Thoracic aorta (tissue), 2 donors: ENCODE data around the gene CNTNAP2. TPM values are rescaled to one million over a fixed set of nuclear protein-coding genes. Genes with fewer than 3 reads are reported as not detected.
"Not testable (repeated sequence)": the region's sequence is repeated elsewhere in the genome, so short reads cannot be mapped to it uniquely, and the experiment has no call there.

Experiments
- ATAC-seq: fragments of 150-250 bp; one replicate; pipeline ENCODE4 v1.8.0; 2017; ENCODE audit warnings: low read depth; ENCODE audit not compliant: insufficient number of reproducible peaks, low FRiP score
- DNase-seq: peaks from one replicate; pipeline ENCODE4 v3.0.0-alpha.2; 2020; ENCODE audit warnings: low spot score
- H3K27ac ChIP-seq, 2 donors: fragments of 200-600 bp; sonication (generic); 1 replicate in 1 of 2; 2 replicates in 1 of 2; pipeline ENCODE4 v1.5.1; 2016; ENCODE audit warnings: mild to moderate bottlenecking in 2 of 2, moderate library complexity in 2 of 2
- H3K27me3 ChIP-seq: fragments of 200-600 bp; sonication (generic); replicated peaks from 2 replicates; pipeline ENCODE4 v1.6.0; 2016; ENCODE audit warnings: mild to moderate bottlenecking; ENCODE audit not compliant: insufficient read depth
- H3K36me3 ChIP-seq: fragments of 200-600 bp; sonication (generic); one replicate; pipeline ENCODE4 v1.5.1; 2016
- H3K4me1 ChIP-seq, 2 donors: fragments of 200-600 bp; sonication (generic); 1 replicate in 1 of 2; 2 replicates in 1 of 2; pipeline versions ENCODE4 v1.5.1 to v1.6.0; 2016; ENCODE audit warnings: low read depth in 2 of 2, mild to moderate bottlenecking in 1 of 2; ENCODE audit not compliant: control insufficient read depth in 1 of 2
- H3K4me3 ChIP-seq: fragments of 200-600 bp; sonication (generic); 2 replicates; pipeline ENCODE4 v1.5.1; 2016; ENCODE audit warnings: mild to moderate bottlenecking
- H3K9me3 ChIP-seq: fragments of 200-600 bp; sonication (generic); 2 replicates; pipeline ENCODE4 v1.5.1; 2016
- total RNA-seq, 2 donors: library from RNA; depleted of rRNA; stranded (reverse); fragments of >200 nt; gene quantifications; one replicate each; pipeline versions ENCODE4 v1.1.0 to v1.2.3, GENCODE V29; 2016
- TF ChIP-seq, protein P1 (sequence below): fragments of 200-600 bp; sonication (generic); IDR thresholded peaks from one replicate; pipeline ENCODE4 v1.5.1; 2019; ENCODE audit warnings: antibody characterized with exemption

CNTNAP2 gene
- total RNA-seq, 2 donors from 2014 or later: not detected

DNA sequence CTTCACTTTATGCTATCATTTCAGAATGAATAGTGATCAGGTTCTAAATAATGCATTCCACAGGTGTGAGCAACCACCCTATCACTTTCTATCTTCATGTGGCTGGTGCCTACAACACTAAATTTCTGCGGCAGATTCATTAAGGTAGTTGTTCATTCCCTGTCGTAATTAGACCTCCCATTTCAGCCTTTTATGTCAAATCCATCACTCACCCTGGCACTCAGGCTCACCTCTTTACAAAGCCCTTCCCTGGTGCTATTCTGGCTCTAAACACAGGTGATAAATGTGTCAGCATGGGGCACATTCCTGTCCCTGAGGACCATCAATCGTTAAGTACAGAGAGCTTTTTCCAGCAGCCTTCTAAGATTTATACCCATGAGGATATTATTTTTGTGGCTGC is 2173.9 kb downstream of the CNTNAP2 start:
- Histone ChIP-seq H3K9me3 (no peaks in the 10 kb centered on the region), H3K27me3 (no peaks in the 10 kb centered on the region), H3K4me3 (no peak overlapping the region), H3K27ac (no peak overlapping the region), H3K36me3 (no peaks in the 10 kb centered on the region), H3K4me1 (no peaks in the 10 kb centered on the region)
- TF ChIP-seq, protein P1, sequence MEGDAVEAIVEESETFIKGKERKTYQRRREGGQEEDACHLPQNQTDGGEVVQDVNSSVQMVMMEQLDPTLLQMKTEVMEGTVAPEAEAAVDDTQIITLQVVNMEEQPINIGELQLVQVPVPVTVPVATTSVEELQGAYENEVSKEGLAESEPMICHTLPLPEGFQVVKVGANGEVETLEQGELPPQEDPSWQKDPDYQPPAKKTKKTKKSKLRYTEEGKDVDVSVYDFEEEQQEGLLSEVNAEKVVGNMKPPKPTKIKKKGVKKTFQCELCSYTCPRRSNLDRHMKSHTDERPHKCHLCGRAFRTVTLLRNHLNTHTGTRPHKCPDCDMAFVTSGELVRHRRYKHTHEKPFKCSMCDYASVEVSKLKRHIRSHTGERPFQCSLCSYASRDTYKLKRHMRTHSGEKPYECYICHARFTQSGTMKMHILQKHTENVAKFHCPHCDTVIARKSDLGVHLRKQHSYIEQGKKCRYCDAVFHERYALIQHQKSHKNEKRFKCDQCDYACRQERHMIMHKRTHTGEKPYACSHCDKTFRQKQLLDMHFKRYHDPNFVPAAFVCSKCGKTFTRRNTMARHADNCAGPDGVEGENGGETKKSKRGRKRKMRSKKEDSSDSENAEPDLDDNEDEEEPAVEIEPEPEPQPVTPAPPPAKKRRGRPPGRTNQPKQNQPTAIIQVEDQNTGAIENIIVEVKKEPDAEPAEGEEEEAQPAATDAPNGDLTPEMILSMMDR: no peak
- ATAC-seq (no peak), DNase-seq (no peak)

DNA sequence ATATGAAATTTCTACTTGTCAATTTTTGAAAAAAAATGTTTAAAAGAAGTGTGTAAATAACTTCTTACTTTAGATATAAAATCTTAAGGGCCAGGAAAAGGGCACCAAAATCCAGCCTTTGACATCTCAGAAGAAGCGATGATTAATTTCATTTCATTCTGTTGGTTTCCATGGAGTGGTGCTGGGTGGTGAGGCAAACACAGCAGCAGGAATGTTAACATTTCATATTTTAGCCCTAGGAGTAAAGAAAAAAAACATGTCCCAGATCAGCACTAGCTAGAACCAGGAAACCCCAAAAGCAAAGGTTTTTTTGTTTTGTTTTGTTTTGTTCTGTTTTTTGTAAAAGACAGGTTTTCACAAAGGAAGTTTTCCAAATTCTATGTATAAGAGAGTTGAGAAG is 2175.2 kb downstream of the CNTNAP2 start:
- no peak for ATAC-seq
- TF ChIP-seq, protein P1: no peak
- Histone ChIP-seq H3K36me3 (no peaks in the 10 kb centered on the region), H3K4me1 (no peaks in the 10 kb centered on the region), H3K27ac (no peak overlapping the region), H3K4me3 (no peak overlapping the region), H3K9me3 (no peaks in the 10 kb centered on the region), H3K27me3 (no peaks in the 10 kb centered on the region)
- no peak for DNase-seq

DNA sequence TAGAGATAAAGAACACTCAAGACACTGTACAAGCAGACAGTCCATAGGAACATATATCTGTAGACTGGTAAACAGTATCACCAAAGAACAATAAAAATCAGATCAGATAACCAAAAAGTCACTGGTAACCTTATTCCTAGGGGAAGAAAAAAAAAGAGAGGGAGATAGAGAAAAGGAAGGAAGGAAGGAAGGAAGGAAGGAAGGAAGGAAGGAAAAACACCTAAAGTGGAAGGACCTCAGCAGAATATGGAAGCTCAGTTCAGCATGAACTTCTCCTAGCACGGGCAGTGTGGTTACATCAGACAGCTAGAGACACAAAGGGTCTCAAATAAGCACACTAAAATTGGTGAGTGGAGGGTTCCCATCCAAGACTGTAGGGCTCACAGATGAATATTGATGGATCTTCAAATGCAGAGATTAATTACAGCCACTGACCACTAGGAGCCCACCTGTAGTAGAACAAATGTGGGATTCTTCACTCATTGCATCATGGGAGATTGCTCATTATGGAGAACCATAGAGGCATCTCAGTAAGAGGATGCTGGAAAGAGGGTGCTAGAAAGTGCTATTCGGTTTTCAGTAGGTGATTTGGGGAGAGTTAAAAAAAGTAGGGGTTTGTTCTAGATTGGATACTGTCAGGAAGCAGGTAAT is 2180.5 kb downstream of the CNTNAP2 start:
- no peak overlapping the region for H3K4me3 ChIP-seq
- no peak for DNase-seq
- H3K9me3 ChIP-seq: no peaks in the 10 kb centered on the region
- no peak for ATAC-seq
- no peaks in the 10 kb centered on the region for H3K27me3 ChIP-seq
- TF ChIP-seq, protein P1: no peak
- no peaks in the 10 kb centered on the region for H3K36me3 ChIP-seq
- H3K4me1 ChIP-seq: no peaks in the 10 kb centered on the region
- no peak overlapping the region for H3K27ac ChIP-seq

DNA sequence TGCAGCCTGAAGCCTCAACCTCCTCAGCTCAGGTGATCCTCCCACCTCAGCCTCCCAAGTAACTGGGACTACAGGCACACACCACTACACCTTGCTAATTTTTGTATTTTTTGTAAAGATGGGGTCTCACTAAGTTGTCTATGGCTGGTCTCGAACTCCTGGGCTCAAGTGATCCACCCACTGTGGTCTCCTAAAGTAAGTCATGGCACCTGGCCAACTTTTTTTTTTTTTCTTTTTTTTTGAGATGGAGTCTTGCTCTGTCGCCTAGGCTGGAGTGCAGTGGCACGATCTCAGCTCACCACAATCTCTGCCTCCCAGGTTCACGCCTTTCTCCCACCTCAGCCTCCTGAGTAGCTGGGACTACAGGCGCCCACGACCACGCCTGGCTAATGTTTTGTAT is 2182.2 kb downstream of the CNTNAP2 start:
- not testable (repeated sequence) for H3K27me3 ChIP-seq, H3K27ac ChIP-seq, H3K9me3 ChIP-seq, H3K4me3 ChIP-seq, H3K36me3 ChIP-seq, H3K4me1 ChIP-seq, DNase-seq, ATAC-seq

DNA sequence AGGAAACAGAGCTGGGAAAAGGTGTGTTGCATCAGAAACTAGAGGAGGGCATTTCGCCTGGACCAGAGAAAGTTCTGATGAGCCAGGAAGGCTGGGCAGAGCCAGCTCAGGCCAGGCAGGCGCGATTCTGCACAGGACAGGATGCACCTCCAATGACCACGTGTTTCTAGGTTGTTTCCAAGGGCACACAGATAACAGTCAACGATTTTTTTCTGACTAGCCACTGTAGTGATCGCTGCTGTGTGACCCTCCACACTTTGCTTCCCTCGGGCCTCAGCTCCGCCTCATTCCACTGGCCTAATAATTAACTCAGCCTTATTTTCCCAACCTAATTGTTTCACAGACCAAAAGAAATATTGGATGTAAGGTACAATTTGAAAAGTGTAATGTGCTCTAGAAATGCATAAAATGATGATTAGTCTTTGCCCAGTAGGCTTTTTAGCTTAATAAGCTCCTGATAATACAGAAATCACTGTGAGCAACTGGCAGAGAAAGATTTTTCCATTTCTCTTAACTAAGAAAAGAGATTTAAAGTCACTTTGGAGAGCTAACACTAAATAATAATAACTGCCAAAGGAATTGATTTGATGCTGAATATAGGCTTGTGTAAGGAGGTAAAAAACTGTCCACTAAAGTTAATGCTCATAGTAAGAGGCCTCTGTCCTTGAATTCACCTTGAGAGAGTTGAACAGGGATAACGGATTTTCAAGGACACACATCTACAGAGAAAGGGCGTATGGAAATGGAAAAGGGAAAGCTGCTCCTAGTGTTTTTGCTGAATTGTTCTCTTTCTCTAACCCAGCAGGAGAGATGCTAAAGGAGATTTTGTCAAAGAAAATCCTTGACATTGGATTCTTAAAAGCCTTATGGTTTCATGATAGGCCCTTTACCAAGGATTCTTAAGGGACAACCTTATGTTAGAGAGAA is 2183.0 kb downstream of the CNTNAP2 start:
- H3K4me3 ChIP-seq: no peak overlapping the region
- ATAC-seq: no peak
- no peaks in the 10 kb centered on the region for H3K9me3 ChIP-seq
- TF ChIP-seq, protein P1: no peak
- DNase-seq: no peak
- H3K27ac ChIP-seq: no peak overlapping the region
- H3K27me3 ChIP-seq: no peaks in the 10 kb centered on the region
- H3K4me1 ChIP-seq: peaks cover 10 to 15% of the 10 kb centered on the region in 2 donors
- H3K36me3 ChIP-seq: no peaks in the 10 kb centered on the region

DNA sequence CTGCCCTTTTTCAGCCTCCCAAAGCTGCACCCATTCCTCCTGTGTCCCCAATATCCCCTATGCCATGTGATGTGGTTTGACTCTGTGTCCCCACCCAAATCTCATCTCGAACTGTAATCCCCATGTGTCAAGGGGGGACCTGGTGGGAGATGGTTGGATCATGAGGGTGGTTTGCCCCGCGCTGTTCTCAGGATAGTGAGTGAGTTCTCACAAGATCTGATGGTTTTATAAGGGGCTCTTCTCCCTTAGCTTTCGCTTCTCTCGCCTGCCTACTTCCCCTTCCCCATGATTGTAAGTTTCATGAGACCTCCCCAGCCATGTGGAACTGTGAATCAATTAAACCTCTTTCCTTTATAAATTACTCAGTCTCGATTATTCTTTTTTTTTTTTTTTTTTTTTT is 2185.8 kb downstream of the CNTNAP2 start:
- DNase-seq, H3K27me3 ChIP-seq, ATAC-seq, H3K36me3 ChIP-seq, H3K27ac ChIP-seq, H3K9me3 ChIP-seq, H3K4me3 ChIP-seq: not testable (repeated sequence)
- H3K4me1 ChIP-seq: peaks cover 10 to 17% of the 10 kb centered on the region in 2 donors
